Urothelium cell line (cell line): ENCODE measurements around the gene C1orf159.
A peak's percentile ranks its signal among the peaks of the same experiment; 100 is the strongest.

ENCODE experiments used
- DNase-seq: peaks from one replicate; pipeline ENCODE4 v3.0.0; 2011; ENCODE audit warnings: low spot score, mixed read lengths
- FAIRE-seq: peaks from 2 replicates; lab custom pipeline; 2011; peaks lifted over from hg19 to GRCh38; lab: Jason Lieb, UNC

The C1orf159 gene

DNA sequence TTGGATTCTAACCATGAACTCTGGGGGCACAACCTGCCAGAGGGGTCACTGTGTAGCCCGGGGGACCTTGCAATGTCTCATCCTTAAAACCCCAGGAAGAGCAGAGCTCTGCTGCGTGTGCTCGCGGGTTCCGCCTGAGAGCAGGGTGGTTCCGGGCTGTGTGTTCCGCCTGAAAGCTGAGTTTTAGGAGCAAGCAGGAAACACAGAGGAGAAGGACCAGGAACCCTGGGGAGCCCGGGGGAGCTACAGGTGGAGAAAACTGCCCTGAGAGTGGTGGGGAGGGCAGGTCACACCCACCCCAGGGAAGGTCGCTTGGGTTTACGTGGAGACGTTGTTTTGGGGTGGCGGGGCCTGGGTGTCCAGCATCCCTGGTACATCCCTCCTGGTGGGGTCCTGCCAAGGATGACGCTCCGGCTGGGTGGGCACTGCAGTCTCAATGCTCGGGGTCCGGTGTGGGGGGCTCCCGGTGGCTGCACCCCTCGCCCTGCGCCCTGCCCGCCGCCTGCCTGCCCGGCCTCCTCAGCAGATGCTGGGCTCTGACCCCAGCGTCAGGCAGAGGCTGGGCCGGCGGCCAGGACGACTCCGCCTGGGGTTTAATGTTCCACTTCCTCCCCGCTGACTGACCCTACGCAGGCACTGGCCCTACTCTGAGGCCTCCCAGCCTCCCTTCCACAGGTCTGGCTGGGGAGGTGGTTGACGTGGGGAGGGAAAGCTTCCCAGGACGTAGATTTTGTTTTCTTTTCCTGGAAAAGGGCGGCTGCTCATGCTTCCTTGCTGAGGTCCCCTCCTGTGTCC is 17.3 kb upstream of the C1orf159 start:
- FAIRE-seq (no peak), DNase-seq (no peak)

DNA sequence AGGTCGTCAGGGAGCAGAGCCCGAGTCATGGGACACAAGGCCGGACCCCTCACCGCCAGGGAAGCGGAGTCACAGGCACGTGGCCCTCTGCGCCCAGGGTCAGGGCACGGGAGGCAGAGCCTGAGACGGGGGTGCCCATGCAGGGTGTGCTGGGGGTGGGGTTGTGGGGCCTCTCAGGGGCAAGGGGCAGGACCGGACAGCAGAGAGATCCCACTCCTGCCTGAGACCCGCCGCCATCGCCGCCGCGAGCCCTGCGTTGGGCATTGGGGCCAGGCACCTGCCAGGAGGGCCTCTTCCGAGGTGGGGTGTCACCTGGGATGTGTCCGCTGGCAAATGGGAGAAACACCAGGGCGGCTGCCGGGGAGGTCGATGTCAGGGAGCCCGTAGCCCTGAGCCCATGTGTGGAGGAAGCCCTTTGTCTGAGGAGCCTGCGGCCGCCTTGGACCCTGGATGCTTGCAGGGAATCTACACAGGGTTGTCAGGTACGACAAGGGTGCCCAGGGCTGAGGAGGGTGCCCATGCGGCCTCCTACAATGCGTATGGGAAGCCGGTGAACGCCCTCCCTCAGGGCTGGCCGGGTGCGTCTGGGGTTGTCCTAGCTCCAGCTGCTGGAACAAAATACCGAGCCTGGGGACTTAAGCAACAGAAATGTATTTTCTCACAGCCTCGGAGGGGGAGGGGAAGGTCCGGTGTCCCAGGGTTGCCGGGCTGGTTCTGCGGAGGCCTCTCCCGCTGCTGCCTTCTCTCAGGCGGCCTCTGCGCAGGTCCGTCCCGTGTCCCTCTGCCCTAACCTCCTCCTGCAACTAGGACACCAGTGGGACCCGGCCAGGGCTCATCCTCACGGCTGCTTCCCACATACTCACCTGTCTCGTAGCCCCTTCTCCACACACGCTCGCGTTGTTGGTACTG is 16.4 kb upstream of the C1orf159 start:
- DNase-seq, result no peak
- FAIRE-seq, result no peak

DNA sequence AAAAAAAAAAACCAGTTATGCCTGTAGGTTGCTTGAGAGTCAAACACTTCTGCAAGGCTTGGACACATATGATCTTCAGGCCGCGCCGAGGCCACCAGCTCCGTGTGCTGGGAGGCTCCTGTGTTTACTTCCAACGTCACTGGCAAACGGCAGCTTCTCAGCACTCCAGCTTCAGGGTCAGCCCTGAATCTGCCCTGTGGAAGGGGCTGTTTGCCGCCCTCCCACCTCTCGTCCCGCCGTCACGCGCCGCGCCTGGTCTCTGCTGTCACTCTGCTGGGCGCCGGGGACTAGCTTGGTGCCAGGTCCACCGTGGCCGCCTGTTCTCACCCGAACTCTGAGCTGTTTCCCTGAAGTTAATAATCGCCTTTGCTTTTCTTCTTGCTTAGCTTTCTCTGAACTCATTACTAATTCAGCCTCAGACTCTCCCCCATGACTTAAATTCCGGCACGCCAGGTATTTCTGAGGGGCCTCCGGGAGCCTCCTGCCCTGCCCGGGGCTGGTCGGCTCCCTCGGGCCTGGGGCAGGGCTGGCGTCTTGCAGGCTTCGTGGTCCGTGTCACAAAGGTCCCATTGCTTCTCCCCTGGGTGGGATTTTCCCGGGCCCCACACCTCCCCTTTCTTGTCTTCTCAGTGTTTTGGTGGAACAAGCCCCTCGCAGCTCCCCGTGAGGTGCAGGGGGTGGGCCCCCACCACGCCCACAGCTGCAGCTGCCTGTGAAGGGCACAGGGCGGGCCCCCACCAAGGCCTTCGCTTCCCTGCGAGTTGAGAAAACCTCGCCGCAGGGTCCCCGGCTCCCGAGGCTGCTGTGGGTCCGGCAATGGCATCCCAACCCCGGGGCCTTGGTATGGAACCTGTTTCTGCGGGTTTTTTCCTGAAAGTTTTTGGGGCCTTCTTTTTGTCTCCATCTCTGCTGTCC is 14.6 kb upstream of the C1orf159 start:
- DNase-seq, result no peak
- FAIRE-seq, result no peak

DNA sequence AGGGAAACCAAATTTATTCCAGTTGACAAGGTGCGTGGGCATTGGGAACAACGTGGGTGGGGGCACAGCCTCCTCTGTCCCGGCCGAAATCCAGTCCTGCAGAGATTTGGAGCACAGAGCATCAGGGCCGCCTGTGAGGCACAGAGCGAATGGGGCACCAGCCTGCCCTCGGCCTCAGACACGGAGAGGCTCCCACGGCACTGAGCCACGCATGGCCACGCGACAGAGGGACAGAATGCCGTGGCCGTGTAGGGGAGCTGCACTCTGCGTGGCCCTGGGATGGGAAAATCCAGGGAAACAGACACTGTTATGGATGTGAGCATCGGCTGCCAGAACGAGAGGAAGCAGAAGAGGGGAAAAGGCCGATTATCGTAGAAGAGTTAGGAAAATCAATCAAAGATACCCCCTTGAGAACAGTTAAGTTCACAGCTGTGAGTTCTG is 13.5 kb upstream of the C1orf159 start:
- FAIRE-seq, result no peak

DNA sequence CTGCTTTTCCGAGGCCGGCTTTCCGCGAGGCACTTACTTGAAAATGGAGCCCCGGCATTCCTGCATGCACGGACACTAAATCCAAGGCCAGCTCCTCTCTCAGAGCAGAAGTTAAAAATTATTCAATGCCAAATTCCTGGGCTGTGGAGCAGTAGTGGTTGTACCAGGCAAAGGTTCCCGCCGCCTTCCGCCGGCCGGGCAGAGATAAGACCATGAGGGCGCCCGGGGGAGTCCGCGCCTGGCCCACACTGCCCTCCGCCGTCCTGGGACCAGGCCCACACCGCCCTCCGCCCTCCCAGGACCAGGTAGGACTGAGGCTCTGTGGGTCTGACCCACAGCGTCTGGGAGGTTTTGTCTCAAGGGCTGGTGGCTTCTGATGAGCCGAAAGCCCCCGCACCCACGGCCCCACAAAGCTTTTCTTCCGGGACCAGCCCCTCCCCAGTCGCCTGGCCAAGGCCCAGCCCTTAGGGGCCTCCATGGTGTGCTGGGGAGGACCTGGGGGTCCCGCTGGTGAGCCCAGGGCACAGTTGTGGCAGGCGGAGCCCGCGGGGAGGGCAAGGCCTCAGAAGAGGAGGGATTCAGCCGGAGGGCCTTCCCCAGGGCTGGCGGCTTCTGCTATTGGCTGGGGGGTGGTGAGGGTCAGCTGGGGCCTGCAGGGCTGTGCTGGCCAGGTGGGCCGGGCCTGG is 12.7 kb upstream of the C1orf159 start:
- FAIRE-seq (no peak), DNase-seq (no peak)

More for the DNA sequence above, 13.5 kb upstream of the C1orf159 start:
- DNase-seq, result no peak

DNA sequence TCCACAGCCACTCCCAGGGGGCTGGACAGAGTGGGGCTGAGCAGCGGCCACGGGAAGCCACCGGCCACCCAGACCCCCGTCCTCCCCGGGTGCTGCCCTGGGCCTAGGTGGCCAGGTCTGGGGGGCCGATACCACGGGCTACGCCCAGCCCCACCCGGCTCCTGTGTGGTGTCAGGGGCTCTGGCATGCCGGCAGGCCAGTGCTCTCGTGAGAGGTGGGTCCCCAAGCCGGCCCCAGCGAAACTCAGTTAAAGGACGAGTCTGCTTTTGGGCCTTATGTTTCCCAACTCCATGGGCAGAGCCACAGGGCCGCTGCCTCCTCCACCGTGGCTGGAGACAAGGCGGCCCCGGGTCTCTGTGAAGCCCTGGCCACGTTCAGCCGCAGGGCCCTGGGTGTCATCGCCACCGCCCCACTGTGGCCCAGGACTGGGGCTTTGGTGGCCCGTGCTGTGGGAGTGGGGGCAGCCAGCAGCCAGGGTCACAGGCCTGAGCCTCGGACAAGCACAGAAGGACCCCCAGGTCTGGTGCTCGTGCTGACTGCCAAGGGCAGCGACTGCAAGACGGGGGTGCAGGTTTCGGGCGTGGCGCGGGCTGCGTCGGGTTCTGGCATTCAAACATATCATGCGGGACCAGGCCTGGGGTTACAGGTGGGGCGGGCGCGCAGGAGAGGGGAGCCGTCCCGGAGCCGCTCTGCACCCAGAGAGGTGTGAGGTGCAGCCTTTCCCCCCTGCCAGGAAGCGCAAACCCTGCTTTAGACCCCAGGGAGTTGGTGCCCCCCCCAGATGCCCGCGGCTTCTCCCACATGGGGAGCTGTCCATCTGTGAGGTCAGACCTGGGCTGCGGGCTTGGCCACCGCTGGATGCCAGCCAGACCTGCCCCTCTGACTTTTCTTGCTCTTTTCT is 11.9 kb upstream of the C1orf159 start:
- no peak for DNase-seq
- FAIRE-seq, result no peak

DNA sequence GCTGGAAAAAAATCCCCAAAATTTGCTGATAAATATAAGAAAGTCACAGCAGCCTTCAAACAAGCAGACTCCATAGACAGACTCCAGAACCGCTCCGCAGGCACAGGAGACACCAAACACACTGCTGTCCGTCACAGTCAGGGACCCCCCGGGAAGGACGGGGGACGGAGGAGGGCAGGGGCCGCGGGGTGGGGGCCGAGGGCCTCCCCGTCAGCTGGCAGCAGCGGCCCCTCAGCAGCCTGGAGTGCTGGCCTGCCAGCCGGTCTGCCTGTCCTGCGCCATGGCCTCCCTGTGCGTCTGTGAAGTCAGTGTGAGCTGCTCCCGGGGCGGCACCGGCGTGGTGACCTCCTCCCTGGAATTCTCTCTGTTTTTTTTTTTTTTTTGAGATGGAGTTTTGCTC is 10.1 kb upstream of the C1orf159 start:
- no peak for FAIRE-seq

DNA sequence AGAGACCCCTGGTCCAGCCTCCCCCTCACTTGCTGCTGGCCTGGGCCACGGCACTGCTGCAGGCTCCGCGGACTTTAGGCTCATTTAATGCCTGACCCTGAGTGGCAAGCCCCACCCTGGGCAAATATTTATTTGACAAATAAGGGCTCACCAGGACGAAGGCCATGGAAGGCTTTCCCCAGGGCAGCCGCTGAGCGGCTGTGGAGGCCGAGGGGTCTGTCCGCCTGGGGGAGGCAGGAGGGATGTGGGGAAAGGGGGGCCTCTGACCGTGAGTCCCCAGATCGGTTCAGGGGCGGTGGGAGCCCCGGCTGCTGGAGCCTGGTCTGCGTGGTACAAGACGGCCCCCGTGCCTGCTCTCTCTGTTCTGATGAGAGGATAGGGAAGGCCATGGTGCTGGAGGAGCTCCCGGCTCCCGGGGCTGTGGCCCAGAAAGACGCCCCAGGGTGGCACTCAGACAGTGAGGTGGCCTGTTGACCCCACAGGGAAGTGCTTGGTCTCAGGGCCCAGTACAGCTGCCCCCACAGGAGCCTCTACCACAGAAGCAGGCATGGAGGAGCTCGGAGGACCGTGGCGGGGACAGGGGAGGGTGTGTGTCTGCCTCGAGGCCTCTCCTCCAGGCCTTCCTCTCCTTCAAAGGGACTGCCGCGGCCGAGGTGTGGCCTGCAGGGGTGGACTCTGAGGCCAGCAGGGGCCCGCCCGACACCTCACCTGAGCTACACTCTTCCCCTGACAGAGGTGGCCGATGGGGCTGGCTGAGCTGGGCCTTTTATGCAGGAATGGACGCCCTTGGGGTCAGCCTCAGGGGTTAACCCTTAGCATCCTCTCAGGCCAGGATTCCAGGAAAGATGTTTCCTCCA is 9.1 kb upstream of the C1orf159 start:
- FAIRE-seq (no peak), DNase-seq (no peak)

More for the DNA sequence above, 10.1 kb upstream of the C1orf159 start:
- DNase-seq, result no peak

DNA sequence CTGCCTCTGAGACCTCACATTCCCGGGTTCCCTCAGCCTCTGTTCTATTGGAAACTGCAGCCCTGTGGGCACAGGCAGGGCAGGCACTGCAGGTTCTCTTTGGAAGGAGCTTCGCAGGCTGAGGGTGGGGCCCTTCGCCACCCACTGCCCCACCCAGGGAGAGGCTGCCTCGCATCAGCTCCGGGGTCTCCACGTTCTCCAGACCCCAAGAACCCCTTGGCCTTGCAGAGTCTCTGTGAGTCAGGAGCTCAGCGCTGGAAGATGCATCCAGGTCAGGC is 8.6 kb upstream of the C1orf159 start:
- FAIRE-seq (no peak), DNase-seq (no peak)

DNA sequence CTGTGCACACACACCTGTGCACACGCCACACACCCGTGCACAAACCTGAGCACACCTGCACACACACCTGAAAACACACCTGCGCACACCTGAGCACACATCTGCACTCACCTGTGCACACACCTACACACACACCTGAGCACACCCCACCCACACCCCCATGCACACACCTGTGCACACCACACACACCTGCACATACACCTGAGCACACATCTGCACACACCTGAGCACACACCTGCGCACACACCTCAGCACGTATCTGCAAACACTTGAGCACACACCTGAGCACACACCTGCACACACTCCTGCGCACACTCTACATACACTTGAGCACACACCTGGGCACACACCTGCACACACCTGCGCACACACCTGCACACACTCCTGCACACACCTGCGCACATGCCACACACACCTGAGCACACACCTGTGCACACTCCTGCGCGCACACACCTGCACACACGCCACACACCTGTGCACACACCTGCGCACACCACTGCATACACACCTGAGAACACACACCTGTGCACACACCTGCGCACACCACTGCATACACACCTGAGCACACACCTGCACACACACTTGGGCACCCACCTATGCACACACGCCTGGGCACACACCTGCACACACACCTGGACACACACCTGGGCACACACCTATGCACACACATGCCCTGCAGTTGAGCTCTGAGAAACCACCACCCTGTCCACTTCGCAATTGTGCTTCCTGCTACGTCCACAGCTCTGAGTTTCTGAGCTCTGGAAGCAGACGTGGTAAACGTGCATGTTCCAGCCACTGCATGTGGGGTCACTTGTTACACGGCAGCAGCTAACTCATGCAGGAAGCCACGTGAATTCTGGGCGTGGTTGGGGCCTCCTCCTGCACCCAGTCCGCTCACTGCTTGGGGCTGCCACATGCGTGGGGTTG is 8.0 kb upstream of the C1orf159 start:
- FAIRE-seq (peak; percentile 79), DNase-seq (no peak)

DNA sequence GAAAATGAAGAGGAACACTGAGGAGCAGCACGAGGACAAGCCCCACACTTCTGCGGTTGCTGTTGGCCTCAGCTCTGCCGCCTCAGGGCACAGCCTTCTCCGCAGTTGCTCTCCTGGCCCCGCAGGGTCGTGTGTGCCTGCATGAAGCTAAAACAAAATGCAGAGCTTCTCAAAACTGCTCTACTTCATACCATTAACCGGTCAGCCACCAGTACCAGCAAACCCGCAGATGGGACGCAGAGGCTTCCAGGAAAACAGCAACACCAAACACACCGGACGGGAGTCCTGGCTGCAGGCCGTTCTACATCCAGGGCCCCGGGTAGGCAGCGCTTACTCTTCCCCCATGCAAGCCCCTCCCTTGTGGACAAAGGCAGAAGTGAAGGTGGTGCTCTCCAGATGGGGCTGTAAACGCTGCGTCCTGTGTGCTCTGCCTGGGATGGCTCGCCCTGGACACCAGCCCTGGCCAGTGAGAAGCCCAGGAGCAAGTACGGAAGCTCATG is 7.1 kb upstream of the C1orf159 start:
- no peak for DNase-seq
- no peak for FAIRE-seq

DNA sequence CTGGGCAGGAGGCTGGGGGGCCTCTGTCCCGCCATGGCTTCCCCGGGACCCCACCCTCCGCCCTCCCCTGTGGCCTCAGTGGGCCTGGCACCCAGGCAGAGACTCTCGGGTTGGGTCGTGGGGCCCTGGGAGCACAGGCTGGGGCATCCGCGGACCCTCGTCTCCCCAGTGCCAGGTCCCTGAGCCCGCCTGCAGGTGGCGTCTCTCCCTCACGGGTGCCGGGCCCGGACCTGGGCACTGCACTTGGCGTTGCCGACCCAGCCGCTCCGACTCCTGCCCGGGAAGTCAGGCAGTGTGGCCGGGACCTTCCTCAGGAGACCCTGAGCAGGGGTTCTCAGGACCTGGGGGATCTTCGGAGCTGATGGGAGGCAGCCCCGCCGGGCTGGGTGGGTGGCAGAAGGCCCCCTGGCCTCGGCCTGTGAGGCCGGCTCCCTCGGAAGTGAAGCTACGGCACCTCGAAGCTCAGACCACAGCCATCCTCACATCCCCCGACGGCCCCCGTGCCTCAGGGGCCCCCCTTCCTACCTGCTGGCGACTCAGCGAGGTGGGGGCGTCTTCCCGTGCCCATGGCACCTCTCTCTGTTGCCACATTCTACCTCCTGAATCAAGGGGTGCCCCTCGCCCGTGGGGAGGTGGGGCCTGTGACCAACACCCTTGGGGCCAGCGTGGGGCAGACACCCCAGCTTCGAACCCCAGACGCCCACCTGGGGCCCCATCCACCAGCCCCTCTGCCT is 6.4 kb upstream of the C1orf159 start:
- DNase-seq, result peak; percentile 78
- FAIRE-seq, result no peak

DNA sequence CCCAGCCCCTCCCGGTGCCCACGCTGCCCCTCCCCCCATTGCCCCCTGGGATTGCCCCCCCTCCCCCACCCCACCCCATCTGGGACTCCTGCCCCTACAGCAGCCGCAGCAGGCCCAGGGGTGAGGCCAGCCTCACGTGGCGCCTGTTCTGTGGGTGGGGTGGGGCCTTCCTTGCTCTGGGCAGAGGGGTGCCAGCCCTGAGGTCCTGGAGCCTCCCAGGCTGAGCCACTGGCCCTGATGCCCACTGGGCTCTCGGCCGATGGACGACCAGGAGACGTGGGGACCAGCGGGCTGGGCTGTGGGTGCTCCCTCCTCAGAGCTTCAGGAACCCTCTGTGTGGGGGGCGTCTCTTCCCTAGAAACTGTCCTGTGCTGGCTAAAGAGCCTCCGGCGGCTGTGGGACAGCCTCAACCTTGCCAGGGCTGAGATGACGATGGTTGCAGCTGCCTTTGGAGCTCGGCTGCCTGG is 5.8 kb upstream of the C1orf159 start:
- DNase-seq, result no peak
- FAIRE-seq, result no peak

DNA sequence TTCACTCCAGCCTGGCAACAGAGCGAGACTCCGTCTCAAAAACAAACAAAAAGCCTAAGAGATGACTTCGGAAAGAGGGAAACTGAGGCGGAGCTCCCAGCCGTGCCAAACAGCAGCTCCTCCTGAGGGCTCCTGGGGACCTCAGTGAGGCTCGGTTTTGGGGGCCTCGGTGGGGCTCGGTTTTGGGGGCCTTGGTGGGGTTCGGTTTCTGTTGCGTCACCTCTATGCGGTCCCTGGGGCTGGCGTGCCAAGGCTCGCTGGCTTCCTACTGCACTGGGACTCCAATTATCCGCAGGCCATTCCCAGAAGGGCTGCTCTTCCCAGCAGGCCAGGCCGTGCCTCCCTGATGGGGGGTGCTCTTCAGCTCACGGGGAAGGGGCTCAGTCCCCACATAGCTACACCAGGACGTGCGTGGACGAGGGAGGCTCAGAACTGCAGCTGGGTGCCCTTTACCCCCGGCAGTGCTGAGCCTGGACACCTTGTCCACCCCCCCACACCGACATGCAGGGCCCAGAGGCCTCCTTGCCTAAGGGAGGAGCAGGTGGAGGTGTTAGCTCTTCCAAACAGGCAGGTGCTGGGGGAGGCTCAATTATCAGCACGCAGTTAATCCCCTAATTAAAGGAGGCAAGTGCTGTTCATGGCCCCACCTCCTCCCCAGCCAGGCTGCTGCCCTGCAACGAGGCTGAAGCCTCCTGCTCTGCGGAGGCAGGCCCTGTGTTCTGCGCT is 5.1 kb upstream of the C1orf159 start:
- FAIRE-seq, result no peak
- DNase-seq, result no peak

DNA sequence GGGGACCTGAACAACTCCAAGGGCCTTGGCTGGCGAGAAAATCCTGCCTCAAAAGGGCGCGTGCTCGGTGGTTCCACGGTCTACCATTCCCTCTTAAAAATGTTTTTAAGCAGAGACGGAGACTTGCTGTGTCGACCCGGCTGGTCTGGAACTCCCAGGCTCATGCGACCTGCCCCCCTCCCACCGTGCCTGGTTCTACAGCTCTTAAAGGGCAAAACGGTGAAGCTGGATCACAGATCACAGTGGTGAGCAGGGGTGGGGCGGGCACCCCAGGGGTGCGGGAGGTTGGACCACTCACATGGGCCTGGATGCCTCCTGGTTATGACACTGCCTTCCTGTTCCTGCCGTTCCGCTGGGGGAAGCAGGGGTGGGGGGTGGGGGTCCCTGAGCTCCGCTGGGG is 4.2 kb upstream of the C1orf159 start:
- DNase-seq (no peak), FAIRE-seq (no peak)
